Measurements from ENCODE around the gene ATAD3C. TPM values are rescaled to one million over a fixed set of nuclear protein-coding genes. Genes with fewer than 3 reads are reported as not detected.
"Not testable (repeated sequence)": the region's sequence is repeated elsewhere in the genome, so short reads cannot be mapped to it uniquely, and the experiment has no call there.

ATAD3C gene
- total RNA-seq, 1 donor from 2014 or later: 0.26 TPM

DNA sequence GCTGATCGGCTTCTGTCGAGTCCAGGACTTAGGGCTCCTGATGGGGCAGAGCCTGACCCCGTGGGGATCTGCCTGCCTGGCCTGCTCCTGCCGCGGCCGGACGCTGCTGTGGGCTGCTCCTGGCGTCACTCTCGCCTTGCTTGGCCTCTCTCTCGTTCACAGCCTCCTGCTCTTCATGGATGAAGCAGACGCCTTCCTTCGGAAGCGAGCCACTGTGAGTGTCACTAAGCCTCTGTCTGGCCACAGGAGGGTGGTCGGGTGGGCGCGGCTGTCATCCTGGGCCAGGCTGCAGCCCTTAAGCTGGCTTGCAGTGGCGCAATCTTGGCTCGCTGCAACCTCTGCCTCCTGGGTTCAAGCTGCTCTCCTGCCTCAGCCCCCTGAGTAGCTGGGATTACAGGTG is 38.2 kb downstream of the ATAD3C start:
- FAIRE-seq (no peak), DNase-seq (ENCODE audit: low read depth) (no peak)
- peaks cover 40% of the 10 kb centered on the region for H3K36me3 ChIP-seq (ENCODE audit: control insufficient read depth, insufficient read depth, low read length)
- H3K4me3 ChIP-seq (ENCODE audit: low read depth, low read length): no peak overlapping the region
- TF ChIP-seq CTCF (IDR thresholded peaks at IDR 0.05; ENCODE audit: insufficient read depth, low read length, severe bottlenecking): no peak
- no peaks in the 10 kb centered on the region for H3K27me3 ChIP-seq (ENCODE audit: control insufficient read depth, insufficient read depth, low read length)

DNA sequence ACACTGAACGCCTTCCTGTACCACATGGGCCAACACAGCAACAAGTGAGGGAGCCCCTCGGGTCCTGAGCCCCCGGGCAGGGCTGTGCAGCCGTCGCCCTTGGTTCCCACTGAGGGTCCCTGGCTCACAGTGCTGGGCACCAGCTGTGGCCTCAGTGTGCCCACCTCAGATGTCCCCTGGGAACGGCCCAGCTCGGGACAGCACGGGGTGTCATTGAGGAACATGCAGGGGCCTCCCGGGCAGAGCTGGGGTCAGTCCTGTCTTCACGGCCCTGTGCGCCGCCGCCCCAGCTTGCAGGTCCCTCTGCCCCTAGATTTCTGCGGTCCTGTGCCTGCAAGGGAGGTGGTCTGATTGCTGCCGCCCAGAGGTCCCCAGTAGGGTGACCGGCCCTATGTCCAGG is 39.7 kb downstream of the ATAD3C start:
- H3K27me3 ChIP-seq (ENCODE audit: control insufficient read depth, insufficient read depth, low read length): no peaks in the 10 kb centered on the region
- no peak for DNase-seq (ENCODE audit: low read depth)
- H3K36me3 ChIP-seq (ENCODE audit: control insufficient read depth, insufficient read depth, low read length): peaks cover 33% of the 10 kb centered on the region
- no peak for FAIRE-seq
- no peak for TF ChIP-seq CTCF (IDR thresholded peaks at IDR 0.05; ENCODE audit: insufficient read depth, low read length, severe bottlenecking)
- no peak overlapping the region for H3K4me3 ChIP-seq (ENCODE audit: low read depth, low read length)

GRCh38 chr1:1489861-1490260 is 40.4 kb downstream of the ATAD3C start:
- FAIRE-seq (no peak), DNase-seq (ENCODE audit: low read depth) (no peak)
- Histone ChIP-seq H3K4me3 (ENCODE audit: low read depth, low read length) (no peak overlapping the region), H3K36me3 (ENCODE audit: control insufficient read depth, insufficient read depth, low read length) (peaks cover 33% of the 10 kb centered on the region), H3K27me3 (ENCODE audit: control insufficient read depth, insufficient read depth, low read length) (no peaks in the 10 kb centered on the region)
- TF ChIP-seq CTCF (IDR thresholded peaks at IDR 0.05; ENCODE audit: insufficient read depth, low read length, severe bottlenecking): no peak

DNA sequence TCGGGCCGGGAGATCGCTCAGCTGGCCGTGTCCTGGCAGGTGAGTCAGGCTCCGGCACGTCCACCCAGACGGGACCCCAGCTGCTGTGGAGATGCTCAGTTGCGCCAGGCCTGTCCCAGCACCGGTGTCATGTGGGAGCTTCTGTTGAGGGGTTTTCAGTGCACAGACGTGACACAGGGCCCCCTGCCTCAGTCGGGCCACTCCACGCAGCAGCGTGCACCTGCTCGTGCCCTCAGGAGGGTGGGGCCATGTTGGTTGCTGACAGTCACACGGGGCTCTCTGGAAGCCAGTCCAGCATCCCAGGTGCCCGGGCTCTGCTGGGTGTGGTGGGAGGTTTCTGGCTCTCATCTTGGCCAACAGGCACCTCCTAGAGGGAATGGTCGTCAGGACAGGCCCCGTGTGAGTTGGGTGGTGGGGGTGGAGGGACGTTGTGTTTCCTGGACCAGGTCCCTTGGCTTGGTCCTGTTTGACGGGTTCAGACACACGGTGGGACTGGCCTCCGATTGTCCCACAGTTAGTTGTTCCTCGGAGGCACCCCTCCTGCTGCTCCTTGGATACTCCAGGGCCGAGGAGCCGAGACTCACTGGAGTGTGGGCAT is 41.2 kb downstream of the ATAD3C start:
- TF ChIP-seq CTCF (IDR thresholded peaks at IDR 0.05; ENCODE audit: insufficient read depth, low read length, severe bottlenecking): no peak
- Histone ChIP-seq H3K4me3 (ENCODE audit: low read depth, low read length) (no peak overlapping the region), H3K36me3 (ENCODE audit: control insufficient read depth, insufficient read depth, low read length) (peaks cover 32% of the 10 kb centered on the region), H3K27me3 (ENCODE audit: control insufficient read depth, insufficient read depth, low read length) (no peaks in the 10 kb centered on the region)
- FAIRE-seq: no peak
- no peak for DNase-seq (ENCODE audit: low read depth)

GRCh38 chr1:1491601-1492000 is 42.1 kb downstream of the ATAD3C start:
- no peaks in the 10 kb centered on the region for H3K27me3 ChIP-seq (ENCODE audit: control insufficient read depth, insufficient read depth, low read length)
- H3K4me3 ChIP-seq (ENCODE audit: low read depth, low read length): no peak overlapping the region
- no peak for FAIRE-seq
- H3K36me3 ChIP-seq (ENCODE audit: control insufficient read depth, insufficient read depth, low read length): peaks cover 33% of the 10 kb centered on the region
- no peak for DNase-seq (ENCODE audit: low read depth)
- no peak for TF ChIP-seq CTCF (IDR thresholded peaks at IDR 0.05; ENCODE audit: insufficient read depth, low read length, severe bottlenecking)

DNA sequence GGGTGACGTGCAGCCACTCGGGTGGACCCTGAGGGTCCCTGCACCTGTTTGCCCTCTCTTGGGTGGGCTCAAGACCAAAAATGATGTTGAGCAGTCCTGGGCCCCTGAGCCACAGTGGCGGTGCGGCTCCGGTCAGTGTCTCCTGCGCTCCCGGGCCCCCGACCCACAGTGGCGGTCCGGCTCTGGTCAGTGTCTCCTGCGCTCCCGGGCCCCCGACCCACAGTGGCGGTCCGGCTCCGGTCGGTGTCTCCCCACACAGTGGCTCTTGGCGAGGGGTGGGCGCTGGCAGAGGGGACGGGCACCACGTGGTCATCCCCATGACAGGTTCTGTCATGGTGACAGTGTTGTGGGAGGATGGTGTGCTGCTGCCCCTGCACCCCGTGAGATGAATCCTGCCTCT is 44.8 kb downstream of the ATAD3C start:
- not testable (repeated sequence) for H3K27me3 ChIP-seq (ENCODE audit: control insufficient read depth, insufficient read depth, low read length); DNase-seq (ENCODE audit: low read depth); H3K4me3 ChIP-seq (ENCODE audit: low read depth, low read length); FAIRE-seq
- peaks cover 22% of the 10 kb centered on the region for H3K36me3 ChIP-seq (ENCODE audit: control insufficient read depth, insufficient read depth, low read length)

GRCh38 chr1:1495461-1495975 is 46.0 kb downstream of the ATAD3C start:
- not testable (repeated sequence) for FAIRE-seq; H3K27me3 ChIP-seq (ENCODE audit: control insufficient read depth, insufficient read depth, low read length); DNase-seq (ENCODE audit: low read depth); H3K4me3 ChIP-seq (ENCODE audit: low read depth, low read length)
- peaks cover 14% of the 10 kb centered on the region for H3K36me3 ChIP-seq (ENCODE audit: control insufficient read depth, insufficient read depth, low read length)

Data from bronchial epithelial cell (primary cell).